ENCODE results near the gene DHDH. TPM values are rescaled to one million over a fixed set of nuclear protein-coding genes. Genes with fewer than 3 reads are reported as not detected.

DHDH gene
- total RNA-seq, 1 donor = 0.36 TPM

DNA sequence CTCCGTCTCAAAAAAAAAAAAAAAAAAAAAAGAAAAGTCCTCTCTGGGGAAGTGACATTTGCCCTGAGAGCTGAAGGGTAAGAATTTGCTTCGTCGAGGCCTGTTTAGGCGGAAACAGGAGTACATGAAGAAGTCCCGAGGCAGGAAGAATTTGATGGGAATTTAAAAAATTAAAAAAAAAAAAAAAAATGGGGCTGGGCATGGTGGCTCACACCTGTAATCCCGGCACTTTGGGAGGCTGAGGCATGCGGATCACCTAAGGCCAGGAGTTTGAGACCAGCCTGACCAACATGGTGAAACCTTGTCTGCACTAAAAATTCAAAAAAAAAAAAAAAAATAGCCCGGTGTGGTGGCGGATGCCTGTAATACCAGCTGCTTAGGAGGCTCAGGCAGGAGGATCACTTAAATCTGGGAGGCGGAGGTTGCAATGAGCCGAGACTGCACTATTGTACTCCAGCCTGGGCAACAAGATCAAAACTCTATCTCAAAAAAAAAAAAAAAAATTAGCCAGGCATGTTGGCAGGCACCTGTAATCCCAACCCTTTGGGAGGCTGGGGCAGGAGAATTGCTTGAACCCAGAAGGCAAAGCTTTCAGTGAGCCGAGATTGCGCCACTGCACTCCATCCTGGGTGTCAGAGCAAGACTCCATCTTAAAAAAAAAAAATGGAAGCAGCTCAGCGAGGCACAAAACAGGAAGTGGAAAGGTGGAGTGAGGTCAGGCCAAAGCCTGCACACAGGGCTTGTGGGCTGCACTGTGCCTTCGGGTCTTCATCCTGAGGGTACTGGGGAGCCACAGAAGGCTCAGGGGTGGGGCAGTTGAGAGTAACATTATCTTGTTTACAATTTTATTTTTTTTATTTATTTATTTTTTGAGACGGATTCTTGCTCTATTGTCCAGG is 26.1 kb downstream of the DHDH start:
- Histone ChIP-seq H3K36me3 (ENCODE audit: insufficient read depth, low read length) (peaks cover 27% of the 10 kb centered on the region), H3K27ac (ENCODE audit: low read depth, low read length) (no peak overlapping the region), H3K9me3 (ENCODE audit: low read depth, low read length) (no peaks in the 10 kb centered on the region), H3K4me2 (ENCODE audit: insufficient read depth, low read length) (no peak overlapping the region), H3K4me1 (ENCODE audit: insufficient read depth, low read length) (peaks cover 28% of the 10 kb centered on the region), H2AFZ (ENCODE audit: low read length) (no peak overlapping the region), H3K27me3 (ENCODE audit: insufficient read depth, low read length) (no peaks in the 10 kb centered on the region), H3K79me2 (ENCODE audit: insufficient read depth, low read length) (peaks cover 29% of the 10 kb centered on the region), H4K20me1 (ENCODE audit: insufficient read depth, low read length) (no peaks in the 10 kb centered on the region), H3K4me3 (ENCODE audit: insufficient read depth, low read length) (no peak overlapping the region)
- TF ChIP-seq, protein P1, sequence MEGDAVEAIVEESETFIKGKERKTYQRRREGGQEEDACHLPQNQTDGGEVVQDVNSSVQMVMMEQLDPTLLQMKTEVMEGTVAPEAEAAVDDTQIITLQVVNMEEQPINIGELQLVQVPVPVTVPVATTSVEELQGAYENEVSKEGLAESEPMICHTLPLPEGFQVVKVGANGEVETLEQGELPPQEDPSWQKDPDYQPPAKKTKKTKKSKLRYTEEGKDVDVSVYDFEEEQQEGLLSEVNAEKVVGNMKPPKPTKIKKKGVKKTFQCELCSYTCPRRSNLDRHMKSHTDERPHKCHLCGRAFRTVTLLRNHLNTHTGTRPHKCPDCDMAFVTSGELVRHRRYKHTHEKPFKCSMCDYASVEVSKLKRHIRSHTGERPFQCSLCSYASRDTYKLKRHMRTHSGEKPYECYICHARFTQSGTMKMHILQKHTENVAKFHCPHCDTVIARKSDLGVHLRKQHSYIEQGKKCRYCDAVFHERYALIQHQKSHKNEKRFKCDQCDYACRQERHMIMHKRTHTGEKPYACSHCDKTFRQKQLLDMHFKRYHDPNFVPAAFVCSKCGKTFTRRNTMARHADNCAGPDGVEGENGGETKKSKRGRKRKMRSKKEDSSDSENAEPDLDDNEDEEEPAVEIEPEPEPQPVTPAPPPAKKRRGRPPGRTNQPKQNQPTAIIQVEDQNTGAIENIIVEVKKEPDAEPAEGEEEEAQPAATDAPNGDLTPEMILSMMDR (IDR thresholded peaks at IDR 0.05; ENCODE audit: extremely low read depth, low read depth, low read length) = no peak
- DNase-seq (ENCODE audit: insufficient read length, low spot score, missing footprints) = peak; percentile 3

DNA sequence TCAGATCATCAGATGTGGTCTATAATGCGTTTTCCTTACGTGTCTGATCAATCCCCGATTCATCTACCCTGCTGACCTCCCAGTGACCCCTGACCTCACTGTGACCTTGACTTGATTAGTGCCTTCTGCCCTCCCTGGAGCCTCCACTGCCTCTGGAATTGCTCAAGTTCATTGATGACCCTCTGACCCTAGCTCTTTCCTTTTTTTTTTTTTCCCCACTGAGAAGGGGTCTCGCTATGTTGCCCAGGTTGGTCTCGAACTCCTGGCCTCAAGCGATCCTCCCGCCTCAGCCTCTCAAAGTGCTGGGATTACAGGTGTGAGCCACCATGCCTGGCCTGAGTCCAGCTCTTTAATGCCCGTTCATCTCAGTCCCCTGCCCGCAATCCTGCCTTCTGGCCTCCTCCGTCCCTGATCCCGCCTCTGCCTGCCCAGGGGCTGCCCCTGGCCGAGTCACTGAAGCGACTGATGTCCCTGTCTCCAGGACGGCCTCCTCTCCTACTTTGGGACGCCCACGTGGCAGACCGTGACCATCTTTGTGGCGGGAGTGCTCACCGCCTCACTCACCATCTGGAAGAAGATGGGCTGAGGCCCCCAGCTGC is 27.7 kb downstream of the DHDH start:
- no peak overlapping the region for H2AFZ ChIP-seq (ENCODE audit: low read length)
- no peaks in the 10 kb centered on the region for H3K9me3 ChIP-seq (ENCODE audit: low read depth, low read length)
- no peak overlapping the region for H3K4me3 ChIP-seq (ENCODE audit: insufficient read depth, low read length)
- peaks cover 22% of the 10 kb centered on the region for H3K4me1 ChIP-seq (ENCODE audit: insufficient read depth, low read length)
- H3K4me2 ChIP-seq (ENCODE audit: insufficient read depth, low read length) = no peak overlapping the region
- no peak overlapping the region for H3K27ac ChIP-seq (ENCODE audit: low read depth, low read length)
- no peaks in the 10 kb centered on the region for H3K27me3 ChIP-seq (ENCODE audit: insufficient read depth, low read length)
- DNase-seq (ENCODE audit: insufficient read length, low spot score, missing footprints) = peak; percentile 61
- H4K20me1 ChIP-seq (ENCODE audit: insufficient read depth, low read length) = peaks cover 8% of the 10 kb centered on the region
- H3K36me3 ChIP-seq (ENCODE audit: insufficient read depth, low read length) = peaks cover 26% of the 10 kb centered on the region
- TF ChIP-seq, protein P1 (IDR thresholded peaks at IDR 0.05; ENCODE audit: extremely low read depth, low read depth, low read length) = no peak
- peaks cover 23% of the 10 kb centered on the region for H3K79me2 ChIP-seq (ENCODE audit: insufficient read depth, low read length)

DNA sequence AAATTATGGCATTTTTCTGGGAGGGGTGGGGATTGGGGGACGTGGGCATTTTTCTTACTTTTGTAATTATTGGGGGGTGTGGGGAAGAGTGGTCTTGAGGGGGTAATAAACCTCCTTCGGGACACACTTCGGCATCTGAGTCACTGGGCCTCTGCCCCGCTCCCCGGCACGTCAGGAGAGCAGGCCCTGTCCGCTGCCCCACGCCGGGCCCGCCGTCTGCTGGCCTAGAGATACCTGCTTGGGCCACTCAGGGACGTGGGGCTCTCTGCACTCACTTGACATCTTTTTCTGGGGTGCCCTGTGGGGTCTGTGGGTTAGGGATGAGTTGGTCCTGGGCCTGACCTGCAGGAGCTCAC is 28.2 kb downstream of the DHDH start:
- H2AFZ ChIP-seq (ENCODE audit: low read length) = no peak overlapping the region
- H3K4me2 ChIP-seq (ENCODE audit: insufficient read depth, low read length) = no peak overlapping the region
- peaks cover 27% of the 10 kb centered on the region for H3K36me3 ChIP-seq (ENCODE audit: insufficient read depth, low read length)
- TF ChIP-seq, protein P1 (IDR thresholded peaks at IDR 0.05; ENCODE audit: extremely low read depth, low read depth, low read length) = no peak
- no peak overlapping the region for H3K4me3 ChIP-seq (ENCODE audit: insufficient read depth, low read length)
- H4K20me1 ChIP-seq (ENCODE audit: insufficient read depth, low read length) = peaks cover 13% of the 10 kb centered on the region
- no peak overlapping the region for H3K27ac ChIP-seq (ENCODE audit: low read depth, low read length)
- DNase-seq (ENCODE audit: insufficient read length, low spot score, missing footprints) = peak; percentile 36
- H3K27me3 ChIP-seq (ENCODE audit: insufficient read depth, low read length) = no peaks in the 10 kb centered on the region
- H3K4me1 ChIP-seq (ENCODE audit: insufficient read depth, low read length) = peaks cover 23% of the 10 kb centered on the region
- no peaks in the 10 kb centered on the region for H3K9me3 ChIP-seq (ENCODE audit: low read depth, low read length)
- peaks cover 25% of the 10 kb centered on the region for H3K79me2 ChIP-seq (ENCODE audit: insufficient read depth, low read length)
